Measurements from ENCODE around the gene BBC3. TPM values are rescaled to one million over a fixed set of nuclear protein-coding genes. Genes with fewer than 3 reads are reported as not detected.

The BBC3 gene
- total RNA-seq, 1 experiment from 2014 or later = 5.0 TPM

- no peak for DNase-seq (ENCODE audit: low read depth)
These were observed 35.6 kb downstream of the BBC3 start for GRCh38 chr19:47195434-47195833.

- peak; percentile 98 for DNase-seq (ENCODE audit: low read depth)
These were observed 40.8 kb downstream of the BBC3 start for GRCh38 chr19:47190167-47190727.

- no peak for DNase-seq (ENCODE audit: low read depth)
These were observed 42.4 kb downstream of the BBC3 start for GRCh38 chr19:47188507-47189033.

- DNase-seq (ENCODE audit: low read depth) = no peak
These were observed 43.2 kb downstream of the BBC3 start for GRCh38 chr19:47187797-47188196.

- no peak for DNase-seq (ENCODE audit: low read depth)
These were observed 43.7 kb downstream of the BBC3 start for GRCh38 chr19:47187335-47187655.

- no peak for DNase-seq (ENCODE audit: low read depth)
These were observed 44.3 kb downstream of the BBC3 start for GRCh38 chr19:47186446-47187334.

- no peak for DNase-seq (ENCODE audit: low read depth)
These were observed 47.4 kb downstream of the BBC3 start for GRCh38 chr19:47183601-47184000.

- no peak for DNase-seq (ENCODE audit: low read depth)
These were observed 51.2 kb downstream of the BBC3 start for GRCh38 chr19:47179653-47180310.

GRCh38 chr19:47176627-47177090 lies 54.3 kb downstream of the BBC3 start:
- DNase-seq (ENCODE audit: low read depth) = peak; percentile 90

- DNase-seq (ENCODE audit: low read depth) = peak; percentile 71
These were observed 54.9 kb downstream of the BBC3 start for GRCh38 chr19:47176071-47176626.

GRCh38 chr19:47172666-47173455 lies 58.1 kb downstream of the BBC3 start:
- no peak for DNase-seq (ENCODE audit: low read depth)

Other genes with a start within 250 kb of the BBC3 start
- gene NPAS1, start 211.4 kb downstream of the BBC3 start, total RNA-seq (2014; rRNA removed; shearing (Covaris generic)) = 0.37 and 0.39 TPM in 2 replicates
- gene TMEM160, start 182.6 kb downstream of the BBC3 start, total RNA-seq (2014; rRNA removed; shearing (Covaris generic)) = 57.2 and 64.7 TPM in 2 replicates
- 4.5 and 11.2 TPM in 2 replicates for gene ZC3H4, start 117.4 kb downstream of the BBC3 start, total RNA-seq (2014; rRNA removed; shearing (Covaris generic))
- 238 and 270 TPM in 2 replicates for gene SAE1, start 100.4 kb downstream of the BBC3 start, total RNA-seq (2014; rRNA removed; shearing (Covaris generic))
- 2.1 and 6.0 TPM in 2 replicates for gene CCDC9, start 25.3 kb upstream of the BBC3 start, total RNA-seq (2014; rRNA removed; shearing (Covaris generic))
- gene INAFM1, start 43.7 kb upstream of the BBC3 start, total RNA-seq (2014; rRNA removed; shearing (Covaris generic)) = 1.9 and 6.0 TPM in 2 replicates
- 0.05 TPM in 1 of 2 replicates, not detected in the other for gene C5AR1, start 78.7 kb upstream of the BBC3 start, total RNA-seq (2014; rRNA removed; shearing (Covaris generic))
- 0.39 and 0.91 TPM in 2 replicates for gene C5AR2, start 101.0 kb upstream of the BBC3 start, total RNA-seq (2014; rRNA removed; shearing (Covaris generic))
- 10.8 and 16.2 TPM in 2 replicates for gene DHX34, start 118.1 kb upstream of the BBC3 start, total RNA-seq (2014; rRNA removed; shearing (Covaris generic))
- gene MEIS3, start 188.3 kb upstream of the BBC3 start, total RNA-seq (2014; rRNA removed; shearing (Covaris generic)) = 3.3 and 5.4 TPM in 2 replicates
- not detected in 2 replicates for gene SLC8A2, start 240.7 kb upstream of the BBC3 start, total RNA-seq (2014; rRNA removed; shearing (Covaris generic))

All from M059J (cell line).